ENCODE measurements around the gene PAX3. TPM values are rescaled to one million over a fixed set of nuclear protein-coding genes. Genes with fewer than 3 reads are reported as not detected.

The PAX3 gene
- total and polyA plus RNA-seq, 2 of the 13 experiments (the other 11 are each of a cell fraction or from before 2014, with no cell fraction given) = 0.07 TPM; not detected in 1

- TF ChIP-seq ZNF883 (CRISPR knock-in tag; IDR thresholded peaks at IDR 0.05; ENCODE audit: not compliant biosample characterization) (peak; percentile 69), SALL1 (CRISPR knock-in tag; IDR thresholded peaks at IDR 0.05) (peak; percentile 68), RNF2 (conservative IDR thresholded peaks at IDR 0.05; ENCODE audit: low read depth) (peak; percentile 81; the same call in 1 of the 2 replicates), POLR2AphosphoS2 (IDR thresholded peaks at IDR 0.05; ENCODE audit: low read depth, low read length) (no peak), DZIP1 (CRISPR knock-in tag; IDR thresholded peaks at IDR 0.05) (no peak), ZNF546 (CRISPR knock-in tag; conservative IDR thresholded peaks at IDR 0.05) (peak; percentile 73; the same call in 1 of the 2 replicates), IRF9 (CRISPR knock-in tag; IDR thresholded peaks at IDR 0.05; ENCODE audit: borderline replicate concordance) (no peak; the same call in 1 of the 2 replicates), TFDP1 (CRISPR knock-in tag; IDR thresholded peaks at IDR 0.05; ENCODE audit: borderline replicate concordance) (peak; percentile 76; the same call in 1 of the 2 replicates)
Measured at GRCh38 chr2:222318026-222318711, 19.4 kb upstream of the PAX3 start (continued).
